Measurements from ENCODE around the gene CHODL.
A peak's percentile ranks its signal among the peaks of the same experiment; 100 is the strongest.

The CHODL gene

DNA sequence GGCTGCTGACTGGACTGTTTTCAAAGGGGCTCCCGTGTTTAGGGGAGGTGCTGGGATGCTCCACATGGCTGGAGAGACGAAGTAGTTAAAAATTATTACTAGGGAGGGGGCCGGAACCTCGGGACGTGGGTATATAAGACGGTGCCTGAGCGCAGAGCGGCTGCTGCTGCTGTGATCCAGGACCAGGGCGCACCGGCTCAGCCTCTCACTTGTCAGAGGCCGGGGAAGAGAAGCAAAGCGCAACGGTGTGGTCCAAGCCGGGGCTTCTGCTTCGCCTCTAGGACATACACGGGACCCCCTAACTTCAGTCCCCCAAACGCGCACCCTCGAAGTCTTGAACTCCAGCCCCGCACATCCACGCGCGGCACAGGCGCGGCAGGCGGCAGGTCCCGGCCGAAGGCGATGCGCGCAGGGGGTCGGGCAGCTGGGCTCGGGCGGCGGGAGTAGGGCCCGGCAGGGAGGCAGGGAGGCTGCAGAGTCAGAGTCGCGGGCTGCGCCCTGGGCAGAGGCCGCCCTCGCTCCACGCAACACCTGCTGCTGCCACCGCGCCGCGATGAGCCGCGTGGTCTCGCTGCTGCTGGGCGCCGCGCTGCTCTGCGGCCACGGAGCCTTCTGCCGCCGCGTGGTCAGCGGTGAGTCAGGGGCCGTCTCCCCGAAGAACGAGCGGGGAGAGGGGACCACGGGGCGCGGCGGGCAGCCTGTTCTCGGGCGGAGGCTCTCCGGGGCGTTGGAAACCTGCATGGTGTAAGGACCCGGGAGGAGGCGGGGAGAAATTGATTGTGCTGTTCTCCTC is at the start of gene CHODL:
Gene CHODL (plus strand): TSS at position 163 of the 793 bp plus-strand sequence. CDS start 391 bp downstream, at position 554.
- DNase-seq (ENCODE audit: low spot score): peak; percentile 77

DNA sequence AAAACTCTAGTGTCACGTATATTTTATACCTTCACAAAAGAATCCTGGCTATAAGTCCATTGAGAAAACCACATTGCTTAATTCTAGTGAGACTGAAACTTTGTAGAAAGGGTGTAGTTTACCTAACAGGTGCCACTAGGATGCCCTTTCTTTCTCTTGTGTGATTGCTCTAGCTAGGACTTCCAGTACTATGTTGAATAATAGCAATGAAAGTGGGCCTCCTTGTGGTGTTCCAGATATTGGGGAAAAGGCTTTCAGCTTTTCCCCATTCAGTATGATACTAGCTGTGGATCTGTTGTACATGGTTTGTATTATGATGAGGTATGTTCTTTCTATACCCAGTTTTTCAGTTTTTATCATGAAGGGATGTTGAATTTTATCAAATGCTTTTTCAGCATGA is 39.7 kb upstream of the CHODL start:
- no peak for DNase-seq (ENCODE audit: low spot score)

DNA sequence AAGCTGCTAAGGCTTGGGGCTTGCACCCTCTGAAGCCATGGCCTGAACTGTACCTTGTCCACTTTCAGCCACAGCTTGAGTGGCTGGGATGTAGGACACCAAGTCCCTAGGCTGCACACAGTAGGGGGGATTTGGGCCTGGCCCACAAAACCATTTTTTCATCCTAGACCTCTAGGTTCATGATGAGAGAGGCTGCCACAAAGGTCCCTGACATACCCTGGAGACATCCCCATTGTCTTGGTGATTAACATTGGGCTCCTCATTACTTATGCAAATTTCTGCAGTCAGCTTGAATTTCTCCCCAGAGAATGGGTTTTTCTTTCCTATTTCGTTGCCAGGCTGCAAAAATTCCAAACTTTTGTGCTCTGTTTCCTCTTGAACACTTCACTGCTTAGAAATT is 26.3 kb upstream of the CHODL start:
- DNase-seq (ENCODE audit: low spot score): no peak

GRCh38 chr21:18220498-18220897 is 24.1 kb upstream of the CHODL start:
- no peak for DNase-seq (ENCODE audit: low spot score)

DNA sequence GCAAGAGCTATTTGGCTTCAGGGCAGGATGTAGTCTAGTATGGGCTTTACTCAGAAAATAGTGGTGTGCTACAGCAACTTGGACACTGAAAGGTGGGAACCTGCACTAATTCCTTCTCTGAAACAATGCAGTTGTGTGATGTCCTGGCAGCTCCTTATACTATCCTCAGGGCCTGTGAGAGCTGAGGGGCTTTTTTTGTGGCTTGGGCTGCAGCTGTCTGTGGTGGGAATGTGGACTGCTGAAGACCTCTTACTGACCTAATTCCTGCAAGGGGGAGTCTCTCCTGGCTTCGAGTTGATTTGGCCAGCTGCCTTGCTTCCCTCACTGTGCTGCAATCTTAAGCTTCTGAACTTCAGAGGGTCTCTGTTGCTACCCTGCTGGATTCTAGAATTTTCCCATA is 22.3 kb upstream of the CHODL start:
- no peak for DNase-seq (ENCODE audit: low spot score)

- peak; percentile 54 for DNase-seq (ENCODE audit: low spot score)
Measured at GRCh38 chr21:18228060-18228739, 16.4 kb upstream of the CHODL start.

DNA sequence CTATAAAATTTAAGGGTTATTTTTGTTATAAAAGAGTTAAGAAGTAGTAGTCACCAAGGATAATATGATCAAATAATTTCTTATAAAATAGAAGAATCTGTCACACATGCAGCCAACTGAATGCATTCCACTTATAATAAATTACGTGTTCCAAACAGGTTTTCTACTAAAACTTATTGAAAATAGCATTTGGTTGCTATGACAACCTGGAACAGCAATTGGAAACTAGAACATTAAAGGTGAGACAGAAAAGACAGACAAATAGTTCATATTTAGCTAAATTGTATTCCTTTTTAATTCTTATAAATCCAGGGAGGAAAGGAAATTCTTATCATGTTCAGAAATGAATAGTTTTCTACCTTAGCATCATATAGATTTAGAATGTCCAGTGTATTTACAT is 9.1 kb upstream of the CHODL start:
- no peak for DNase-seq (ENCODE audit: low spot score)

GRCh38 chr21:18245464-18245967 is 883 bp downstream of the CHODL start:
- peak; percentile 43 for DNase-seq (ENCODE audit: low spot score)

- DNase-seq (ENCODE audit: low spot score): no peak
Measured at GRCh38 chr21:18248171-18248570, 3.5 kb downstream of the CHODL start.

DNA sequence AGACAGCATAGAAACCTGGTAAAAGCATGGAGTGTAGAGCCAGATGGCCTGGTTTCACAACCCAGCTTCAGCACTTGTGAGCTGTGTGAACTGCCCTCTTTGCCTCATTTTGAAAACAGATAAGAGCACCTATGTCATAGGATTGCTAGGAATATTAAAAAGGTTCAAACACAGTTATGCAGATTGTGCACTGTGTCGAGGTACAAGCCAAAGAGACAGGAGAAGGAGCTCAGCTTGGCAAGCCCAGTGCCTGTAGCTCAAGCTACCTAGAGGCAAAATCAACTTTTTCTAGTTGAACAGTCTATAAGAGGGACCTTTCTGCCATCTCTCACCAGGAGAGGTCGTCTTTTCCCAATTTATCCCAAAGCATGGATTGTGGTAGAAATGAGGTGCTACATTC is 5.0 kb downstream of the CHODL start:
- no peak for DNase-seq (ENCODE audit: low spot score)

GRCh38 chr21:18251065-18251464 is 6.4 kb downstream of the CHODL start:
- DNase-seq (ENCODE audit: low spot score): no peak

- DNase-seq (ENCODE audit: low spot score): no peak
Measured at GRCh38 chr21:18252256-18252655, 7.6 kb downstream of the CHODL start.

GRCh38 chr21:18252680-18253079 is 8.0 kb downstream of the CHODL start:
- no peak for DNase-seq (ENCODE audit: low spot score)

DNA sequence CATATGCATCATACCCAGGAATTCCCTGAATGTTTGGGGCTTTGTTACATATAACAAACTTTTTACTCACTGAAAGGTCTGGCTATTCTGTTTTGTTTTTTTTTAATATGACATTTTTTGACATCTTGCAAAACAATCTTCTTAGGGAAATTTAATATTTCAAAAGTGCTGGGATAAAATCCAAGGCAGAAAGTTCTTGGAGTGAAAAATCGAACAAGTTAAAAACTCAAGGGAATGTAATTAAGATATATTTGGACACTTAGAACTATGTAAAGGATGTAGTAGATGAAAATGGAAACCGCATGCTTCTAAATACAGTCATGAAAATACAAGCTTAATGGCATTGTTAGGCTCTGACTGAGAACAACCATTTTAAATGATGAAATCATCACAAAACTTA is 8.6 kb downstream of the CHODL start:
- DNase-seq (ENCODE audit: low spot score): no peak

- no peak for DNase-seq (ENCODE audit: low spot score)
Measured at GRCh38 chr21:18253799-18254198, 9.2 kb downstream of the CHODL start.

GRCh38 chr21:18265944-18266343 is 21.3 kb downstream of the CHODL start:
- DNase-seq (ENCODE audit: low spot score): no peak

DNA sequence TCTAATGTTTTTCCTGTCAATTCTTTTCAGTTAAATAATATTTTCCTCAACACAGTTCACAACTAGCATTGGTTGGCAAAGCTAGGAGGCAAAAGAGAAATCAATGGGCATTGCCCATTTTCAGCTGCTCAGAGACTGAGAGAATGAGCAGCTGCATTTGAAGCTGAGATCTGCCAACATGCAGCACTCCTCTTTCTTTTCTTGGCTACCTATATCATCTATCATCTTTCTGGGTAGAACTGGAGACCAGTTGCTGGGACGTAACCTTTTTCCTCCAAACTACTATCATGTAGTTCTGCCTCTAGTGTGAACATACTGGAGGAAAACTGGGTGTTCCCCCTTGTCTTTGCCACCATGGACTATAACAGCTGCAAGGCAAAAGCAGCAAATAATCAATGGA is 22.9 kb downstream of the CHODL start:
- DNase-seq (ENCODE audit: low spot score): no peak

GRCh38 chr21:18268906-18269305 is 24.3 kb downstream of the CHODL start:
- DNase-seq (ENCODE audit: low spot score): no peak

- DNase-seq (ENCODE audit: low spot score): no peak
Measured at GRCh38 chr21:18269856-18270255, 25.2 kb downstream of the CHODL start.

GRCh38 chr21:18273400-18273799 is 28.8 kb downstream of the CHODL start:
- DNase-seq (ENCODE audit: low spot score): no peak

DNA sequence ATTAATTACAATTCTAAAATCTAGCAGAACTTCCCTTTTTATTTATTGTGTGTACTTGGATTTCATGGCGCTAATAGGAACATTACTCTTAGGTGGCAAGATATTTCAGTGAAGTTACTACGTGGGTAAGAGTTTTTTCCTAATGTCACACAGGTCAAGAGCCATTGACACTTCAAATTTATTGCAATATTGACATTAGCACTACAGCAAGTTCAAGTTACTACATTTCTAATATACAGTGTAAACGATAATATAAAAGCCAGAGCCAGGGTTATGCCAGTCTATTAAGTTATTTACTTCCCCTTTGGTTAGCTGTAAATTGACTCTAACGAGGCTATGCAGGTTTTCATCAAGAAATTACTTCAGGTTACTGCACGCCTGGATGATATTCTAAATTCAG is 29.7 kb downstream of the CHODL start:
- no peak for DNase-seq (ENCODE audit: low spot score)

DNA sequence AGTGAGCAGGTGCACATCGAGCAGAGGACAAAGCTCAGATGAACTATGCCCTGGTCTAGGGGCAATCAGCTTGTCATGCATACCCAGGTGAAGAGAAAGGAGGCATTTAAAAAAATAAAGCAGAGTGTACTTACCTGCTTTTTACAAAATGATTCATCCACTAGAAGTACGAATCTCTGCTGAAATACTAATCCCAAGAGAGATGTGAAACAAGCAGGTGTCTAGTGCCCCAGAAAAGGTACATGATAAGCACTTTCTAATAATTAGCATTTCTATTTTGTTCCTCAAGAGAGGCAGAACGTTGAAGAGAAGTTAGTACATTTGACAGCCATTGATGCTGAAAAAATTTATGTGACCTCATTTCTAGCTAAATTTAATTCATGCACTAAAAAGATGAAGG is 31.1 kb downstream of the CHODL start:
- no peak for DNase-seq (ENCODE audit: low spot score)

- no peak for DNase-seq (ENCODE audit: low spot score)
Measured at GRCh38 chr21:18285379-18285778, 40.7 kb downstream of the CHODL start.

DNA sequence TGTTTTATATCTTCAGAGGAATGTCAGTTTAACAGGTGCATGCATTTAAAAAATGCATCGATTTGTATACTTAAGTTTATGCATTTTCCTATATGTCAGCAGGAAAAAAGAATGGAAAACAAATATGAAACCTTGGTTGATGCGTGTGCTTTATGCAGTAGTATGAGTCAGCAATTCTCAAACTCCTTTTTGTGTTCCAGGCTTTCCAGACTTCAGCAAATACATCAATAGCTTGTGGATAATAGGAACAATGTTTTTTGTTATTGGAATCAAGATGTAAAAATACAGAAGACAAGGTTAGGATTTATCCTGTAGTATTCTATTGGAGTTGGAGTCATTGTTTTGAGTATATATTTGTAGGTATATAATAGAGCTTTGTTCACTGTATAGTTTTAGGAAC is 45.2 kb downstream of the CHODL start:
- DNase-seq (ENCODE audit: low spot score): no peak
